HG03135 (cell line): ENCODE data around the gene MAN2A2.
"Not testable (repeated sequence)": the region's sequence is repeated elsewhere in the genome, so short reads cannot be mapped to it uniquely, and the experiment has no call there.

Source experiments
- ATAC-seq: cut with Tn5 transposase; IDR thresholded peaks from one replicate; pipeline ENCODE4 v1.9.1; 2021; ENCODE audit warnings: mild to moderate bottlenecking, moderate library complexity; ENCODE audit not compliant: unreplicated experiment

MAN2A2 gene

DNA sequence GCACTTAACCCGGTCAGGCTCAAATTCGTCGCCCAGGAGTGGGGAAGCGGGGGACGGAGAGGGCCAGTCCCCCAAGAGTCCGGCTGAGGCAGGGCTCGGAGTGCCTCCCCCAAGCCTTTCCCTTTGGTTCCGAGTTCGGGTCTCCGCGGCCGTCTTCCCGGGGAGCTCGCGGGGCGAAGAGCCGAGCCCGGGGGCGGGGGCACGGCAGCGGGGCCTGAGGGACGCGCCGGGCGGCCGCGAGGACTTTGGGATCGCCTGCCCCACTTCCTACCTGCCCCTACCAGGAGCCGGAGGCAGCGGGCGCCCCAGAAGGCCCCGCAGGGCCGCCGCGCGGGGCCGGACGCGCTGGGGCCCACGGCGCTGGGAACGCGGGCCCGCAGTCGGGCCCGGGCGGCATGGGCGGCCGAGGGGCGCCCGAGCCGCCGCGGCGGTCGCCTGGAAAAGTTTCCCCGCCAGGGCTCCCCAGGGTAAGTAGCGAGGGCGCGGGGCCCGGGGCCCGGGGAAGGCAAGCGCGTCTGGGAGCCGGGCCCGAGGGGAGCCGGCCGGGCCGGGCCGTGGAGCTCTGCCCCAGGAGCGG lies 31.9 kb upstream of the MAN2A2 start:
- no peak for ATAC-seq

DNA sequence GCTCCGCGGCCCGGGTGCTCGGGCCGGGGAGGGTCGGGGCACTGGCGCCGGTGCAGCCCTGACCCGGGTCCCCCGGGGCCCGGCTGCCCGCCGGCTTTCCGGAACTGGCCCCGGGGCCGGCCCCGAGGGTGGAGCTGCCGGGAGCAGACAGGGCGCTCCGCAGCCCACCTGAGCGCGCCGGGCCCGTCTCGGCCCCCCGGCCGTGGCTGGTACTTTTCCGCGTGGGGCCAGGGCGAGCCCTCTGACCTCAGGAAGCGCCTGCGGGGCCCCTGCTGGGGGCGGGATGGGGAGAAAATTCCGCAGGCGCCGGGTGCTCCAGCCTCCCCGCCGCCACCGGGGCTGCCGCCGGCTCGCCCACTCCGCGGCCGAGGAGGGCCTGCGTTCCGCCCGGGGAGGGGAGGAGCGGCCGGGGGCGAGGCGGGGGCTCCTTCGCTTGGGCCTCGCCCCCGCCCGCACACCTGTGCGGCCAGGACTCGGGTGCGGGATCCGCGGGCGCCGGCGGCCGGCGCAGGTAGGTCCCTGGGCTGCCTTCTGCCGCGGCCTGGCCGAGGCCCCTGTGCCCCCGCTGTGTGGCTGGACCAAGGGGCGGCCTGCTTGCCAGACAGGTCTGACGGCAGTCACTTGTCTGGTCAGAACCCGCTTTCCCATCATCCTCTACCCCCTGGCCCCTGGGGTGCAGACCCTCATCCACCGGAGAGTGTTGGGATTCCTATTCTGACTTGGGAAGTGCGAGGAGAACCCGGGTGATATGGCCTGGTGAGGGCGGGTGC lies 31.2 kb upstream of the MAN2A2 start:
- ATAC-seq = no peak

DNA sequence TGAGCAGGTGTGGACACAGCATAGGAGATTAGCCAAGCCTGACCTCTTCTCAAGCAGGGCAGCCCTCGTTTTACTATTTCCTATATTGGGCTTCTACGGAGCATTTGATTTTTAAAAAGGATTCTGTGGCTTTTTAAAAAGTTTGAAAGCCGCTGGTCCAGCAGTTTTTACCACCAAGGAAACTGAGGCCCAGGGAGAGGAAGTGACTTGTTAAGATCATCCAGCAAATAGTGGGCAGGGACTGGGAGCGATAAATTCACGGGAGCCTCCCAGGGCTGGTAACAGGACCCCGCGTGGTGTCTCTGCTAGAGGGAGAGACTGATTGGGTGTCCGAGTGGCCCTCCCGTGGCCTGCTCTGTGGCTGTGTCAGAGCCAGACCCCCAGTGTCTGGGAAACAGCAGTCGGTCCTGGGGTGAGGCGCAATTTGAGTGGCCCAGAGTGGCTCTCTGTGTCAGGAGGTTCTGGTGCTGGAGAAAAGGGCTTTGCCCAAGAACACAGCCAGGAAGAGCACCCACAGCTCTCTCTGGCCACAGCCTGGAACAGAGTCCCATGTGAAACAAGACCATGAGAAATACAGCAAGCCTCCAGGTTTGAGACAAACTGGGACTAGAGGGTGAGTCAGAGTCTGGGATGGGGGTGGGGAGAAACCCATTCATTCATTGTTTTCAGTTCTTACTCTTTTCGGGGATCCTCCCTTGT lies 30.5 kb upstream of the MAN2A2 start:
- ATAC-seq = no peak

DNA sequence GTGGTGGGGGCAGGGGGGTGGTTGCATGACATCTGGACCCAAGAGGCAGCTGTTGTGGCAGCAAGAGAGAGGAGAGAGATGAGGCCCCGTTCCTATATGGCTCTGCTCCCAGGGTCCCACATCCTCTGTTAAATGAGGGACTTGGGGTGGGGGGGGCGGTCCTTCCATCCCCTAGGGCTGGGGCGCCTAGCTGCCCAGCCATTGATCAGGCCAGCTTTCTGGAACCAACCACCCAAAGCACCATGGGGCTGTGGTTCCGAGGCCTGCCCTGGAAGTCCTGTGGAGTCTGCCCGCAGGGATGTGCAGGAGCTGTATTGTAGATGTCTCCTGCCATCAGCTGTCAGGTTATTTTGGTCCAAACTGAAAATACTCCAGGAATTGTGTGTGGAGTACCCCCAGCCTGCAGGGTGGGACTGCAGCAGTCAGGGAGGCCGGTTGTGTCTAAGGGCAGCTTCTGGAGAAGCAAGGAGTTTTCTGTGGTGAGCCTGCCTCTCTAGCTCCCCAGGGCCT lies 29.6 kb upstream of the MAN2A2 start:
- no peak for ATAC-seq

DNA sequence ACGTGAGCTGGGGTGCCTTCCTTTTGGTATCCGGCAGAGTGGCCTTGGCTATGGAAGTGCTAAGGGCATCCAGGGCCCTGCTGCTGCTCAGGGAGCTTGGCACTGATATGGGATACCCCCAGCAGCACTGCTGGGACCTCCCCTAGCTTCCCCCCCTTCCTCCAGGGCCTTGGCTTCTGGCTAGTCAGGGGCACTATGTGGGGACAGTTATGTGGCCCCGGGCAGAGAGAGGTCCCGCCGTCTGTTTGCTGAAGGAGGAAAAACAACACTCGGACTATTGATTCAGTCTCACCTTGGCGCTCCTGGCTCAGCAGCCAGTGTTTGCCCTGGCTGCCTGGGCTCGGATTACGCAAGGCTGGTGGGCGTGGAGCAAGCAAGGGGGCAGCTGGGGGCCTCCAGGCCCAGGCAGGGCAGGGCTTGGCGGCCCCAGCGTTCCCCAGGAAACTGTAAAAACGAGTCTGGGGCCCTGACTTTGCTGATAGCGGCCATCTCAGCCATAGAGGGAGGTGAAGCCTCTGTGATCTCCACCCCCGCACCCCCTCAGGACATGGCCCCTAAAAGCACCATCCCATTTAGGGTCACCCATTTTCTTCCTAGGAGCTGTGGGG lies 29.0 kb upstream of the MAN2A2 start:
- no peak for ATAC-seq

DNA sequence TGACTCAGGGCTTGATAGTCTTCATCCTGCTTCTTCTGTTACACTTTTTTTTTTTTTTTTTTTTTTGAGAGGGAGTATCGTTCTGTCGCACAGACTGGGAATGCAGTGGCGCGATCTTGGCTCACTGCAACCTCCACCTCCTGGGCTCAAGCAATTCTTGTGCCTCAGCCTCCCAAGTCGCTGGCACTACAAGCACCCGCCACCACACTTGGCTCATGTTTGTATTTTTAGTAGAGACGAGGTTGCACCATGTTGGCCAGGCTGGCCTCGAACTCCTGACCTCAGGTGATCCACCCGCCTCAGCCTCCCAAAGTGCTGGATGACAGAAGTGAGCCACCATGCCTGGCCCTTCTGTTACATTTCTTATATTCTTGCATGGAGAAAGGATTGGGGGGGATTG lies 28.1 kb upstream of the MAN2A2 start:
- not testable (repeated sequence) for ATAC-seq

DNA sequence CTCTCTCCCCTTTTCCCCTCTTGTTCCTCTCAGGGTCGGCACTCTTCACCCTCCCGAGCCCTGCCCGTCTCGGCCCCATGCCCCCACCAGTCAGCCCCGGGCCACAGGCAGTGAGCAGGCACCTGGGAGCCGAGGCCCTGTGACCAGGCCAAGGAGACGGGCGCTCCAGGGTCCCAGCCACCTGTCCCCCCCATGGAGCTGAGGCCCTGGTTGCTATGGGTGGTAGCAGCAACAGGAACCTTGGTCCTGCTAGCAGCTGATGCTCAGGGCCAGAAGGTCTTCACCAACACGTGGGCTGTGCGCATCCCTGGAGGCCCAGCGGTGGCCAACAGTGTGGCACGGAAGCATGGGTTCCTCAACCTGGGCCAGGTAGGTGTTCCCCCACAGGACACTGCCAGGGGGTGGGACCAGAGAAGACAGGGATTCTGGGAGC lies 27.5 kb upstream of the MAN2A2 start:
- ATAC-seq = no peak

DNA sequence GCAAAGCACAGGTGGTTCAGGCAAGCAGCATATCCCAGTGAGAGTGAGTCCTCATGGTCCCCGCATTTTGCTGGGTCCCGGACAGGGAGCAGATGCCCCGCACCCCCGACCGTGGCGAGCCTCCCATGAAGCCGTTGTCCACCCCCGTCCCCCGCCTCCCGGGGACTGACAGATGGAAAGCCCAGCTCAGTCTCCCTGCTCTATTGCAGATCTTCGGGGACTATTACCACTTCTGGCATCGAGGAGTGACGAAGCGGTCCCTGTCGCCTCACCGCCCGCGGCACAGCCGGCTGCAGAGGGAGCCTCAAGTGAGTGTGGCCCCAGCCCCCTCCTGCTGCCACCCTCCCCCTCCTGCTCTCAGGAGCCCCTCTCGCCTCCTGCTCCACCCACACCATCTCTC lies 27.1 kb upstream of the MAN2A2 start:
- ATAC-seq = no peak

DNA sequence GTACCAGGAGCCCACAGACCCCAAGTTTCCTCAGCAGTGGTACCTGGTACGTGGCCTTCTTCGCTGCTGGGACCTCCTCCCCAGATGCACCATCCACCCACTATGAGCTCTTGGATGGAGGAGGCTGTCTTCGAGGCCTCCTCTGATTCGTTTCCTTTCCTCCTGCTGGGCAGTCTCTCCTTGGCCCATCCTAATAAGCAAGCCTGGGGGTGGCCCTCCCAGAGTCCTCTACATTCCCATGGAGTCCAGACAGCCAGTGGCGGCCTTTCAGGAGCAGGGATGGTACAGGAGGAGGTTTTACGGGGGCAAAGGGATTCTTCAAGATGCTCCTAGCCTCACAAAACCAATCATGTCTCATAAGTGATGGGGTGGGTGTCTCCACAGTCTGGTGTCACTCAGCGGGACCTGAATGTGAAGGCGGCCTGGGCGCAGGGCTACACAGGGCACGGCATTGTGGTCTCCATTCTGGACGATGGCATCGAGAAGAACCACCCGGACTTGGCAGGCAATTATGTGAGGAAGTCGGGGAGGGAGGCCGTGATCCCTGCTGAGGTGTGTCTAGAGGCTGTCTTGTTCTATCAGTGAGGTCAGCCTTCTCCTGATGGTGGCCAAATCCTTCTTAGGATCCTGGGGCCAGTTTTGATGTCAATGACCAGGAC lies 26.5 kb upstream of the MAN2A2 start:
- ATAC-seq = no peak

DNA sequence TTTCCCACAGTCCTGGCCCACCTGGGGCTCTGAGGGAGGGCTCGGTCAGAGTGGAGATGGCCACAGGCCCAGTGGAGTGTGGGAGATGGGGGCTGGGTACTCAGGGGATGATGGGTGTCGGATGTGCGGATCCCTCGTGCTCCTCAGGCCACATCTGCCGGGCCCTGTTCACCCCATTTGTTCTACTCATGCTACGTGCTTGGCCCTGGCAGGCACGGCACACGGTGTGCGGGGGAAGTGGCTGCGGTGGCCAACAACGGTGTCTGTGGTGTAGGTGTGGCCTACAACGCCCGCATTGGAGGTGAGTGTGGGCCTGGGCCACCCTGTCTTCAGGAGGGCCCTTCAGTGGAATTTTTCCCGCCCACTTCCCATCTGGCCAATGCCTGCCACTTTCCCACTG lies 25.8 kb upstream of the MAN2A2 start:
- ATAC-seq = no peak

DNA sequence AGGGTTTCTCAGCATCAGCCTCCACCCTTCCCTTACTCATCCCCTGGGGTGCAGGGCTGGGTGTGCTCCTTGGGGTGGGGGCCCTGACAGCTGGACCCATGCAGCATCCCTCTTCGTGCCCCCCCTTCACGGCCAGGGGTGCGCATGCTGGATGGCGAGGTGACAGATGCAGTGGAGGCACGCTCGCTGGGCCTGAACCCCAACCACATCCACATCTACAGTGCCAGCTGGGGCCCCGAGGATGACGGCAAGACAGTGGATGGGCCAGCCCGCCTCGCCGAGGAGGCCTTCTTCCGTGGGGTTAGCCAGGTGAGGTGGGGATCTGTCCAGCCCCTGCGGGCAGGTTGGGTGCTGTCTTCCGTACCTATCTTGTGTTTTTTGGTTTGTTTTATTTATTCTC lies 25.1 kb upstream of the MAN2A2 start:
- ATAC-seq = no peak

DNA sequence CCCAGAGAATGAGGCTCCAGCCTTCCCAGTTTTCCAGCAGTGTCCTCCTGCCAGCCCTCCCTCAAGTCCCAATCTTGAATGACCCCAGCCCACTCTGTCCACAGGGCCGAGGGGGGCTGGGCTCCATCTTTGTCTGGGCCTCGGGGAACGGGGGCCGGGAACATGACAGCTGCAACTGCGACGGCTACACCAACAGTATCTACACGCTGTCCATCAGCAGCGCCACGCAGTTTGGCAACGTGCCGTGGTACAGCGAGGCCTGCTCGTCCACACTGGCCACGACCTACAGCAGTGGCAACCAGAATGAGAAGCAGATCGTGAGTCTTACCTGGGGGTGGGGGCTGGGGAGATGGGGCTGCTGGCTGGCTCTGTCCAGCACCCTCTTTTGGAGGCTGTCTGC lies 24.4 kb upstream of the MAN2A2 start:
- no peak for ATAC-seq

DNA sequence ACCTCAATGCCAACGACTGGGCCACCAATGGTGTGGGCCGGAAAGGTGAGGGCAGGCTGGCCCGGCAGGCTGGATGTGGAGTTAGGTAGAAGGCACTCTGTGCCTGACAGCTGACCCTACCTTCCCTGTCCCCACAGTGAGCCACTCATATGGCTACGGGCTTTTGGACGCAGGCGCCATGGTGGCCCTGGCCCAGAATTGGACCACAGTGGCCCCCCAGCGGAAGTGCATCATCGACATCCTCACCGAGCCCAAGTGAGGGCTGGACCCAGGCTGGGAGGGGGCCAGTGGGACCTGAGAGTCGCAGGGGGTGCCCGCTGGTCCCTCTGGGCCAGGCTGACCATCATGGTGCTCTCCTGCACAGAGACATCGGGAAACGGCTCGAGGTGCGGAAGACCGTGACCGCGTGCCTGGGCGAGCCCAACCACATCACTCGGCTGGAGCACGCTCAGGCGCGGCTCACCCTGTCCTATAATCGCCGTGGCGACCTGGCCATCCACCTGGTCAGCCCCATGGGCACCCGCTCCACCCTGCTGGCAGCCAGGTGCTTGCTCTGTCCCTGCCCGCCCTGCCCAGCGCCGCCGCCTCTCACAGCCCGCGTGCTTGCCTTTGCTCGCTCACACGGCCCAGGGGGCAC lies 23.3 kb upstream of the MAN2A2 start:
- no peak for ATAC-seq

DNA sequence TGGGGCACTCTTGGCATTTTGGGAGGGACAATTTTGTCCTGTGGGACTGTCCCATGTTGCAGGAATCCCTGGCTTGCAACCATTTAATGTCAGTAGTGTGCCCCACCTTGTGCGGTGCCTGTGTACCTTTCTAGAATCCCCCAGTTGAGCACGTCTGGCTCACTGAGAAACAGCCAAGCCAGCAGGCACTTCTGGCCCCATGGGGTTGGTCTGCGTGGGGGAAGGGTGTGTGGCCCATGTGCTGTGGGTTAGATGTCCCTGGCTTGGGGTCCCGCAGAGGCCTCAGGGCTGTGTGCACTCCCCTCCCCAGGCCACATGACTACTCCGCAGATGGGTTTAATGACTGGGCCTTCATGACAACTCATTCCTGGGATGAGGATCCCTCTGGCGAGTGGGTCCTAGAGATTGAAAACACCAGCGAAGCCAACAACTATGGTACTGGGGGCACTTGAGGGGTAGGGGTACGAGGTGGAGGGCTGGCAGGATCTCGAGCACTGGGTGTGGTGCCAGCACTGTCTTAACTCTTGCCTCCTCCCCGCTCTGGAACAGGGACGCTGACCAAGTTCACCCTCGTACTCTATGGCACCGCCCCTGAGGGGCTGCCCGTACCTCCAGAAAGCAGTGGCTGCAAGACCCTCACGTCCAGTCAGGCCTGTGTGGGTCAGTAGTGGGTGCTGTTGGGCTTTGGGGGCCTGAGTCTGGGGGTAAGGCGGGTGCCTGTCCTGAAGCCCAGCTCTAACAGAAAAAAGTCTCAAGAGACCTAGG lies 22.5 kb upstream of the MAN2A2 start:
- ATAC-seq = no peak

DNA sequence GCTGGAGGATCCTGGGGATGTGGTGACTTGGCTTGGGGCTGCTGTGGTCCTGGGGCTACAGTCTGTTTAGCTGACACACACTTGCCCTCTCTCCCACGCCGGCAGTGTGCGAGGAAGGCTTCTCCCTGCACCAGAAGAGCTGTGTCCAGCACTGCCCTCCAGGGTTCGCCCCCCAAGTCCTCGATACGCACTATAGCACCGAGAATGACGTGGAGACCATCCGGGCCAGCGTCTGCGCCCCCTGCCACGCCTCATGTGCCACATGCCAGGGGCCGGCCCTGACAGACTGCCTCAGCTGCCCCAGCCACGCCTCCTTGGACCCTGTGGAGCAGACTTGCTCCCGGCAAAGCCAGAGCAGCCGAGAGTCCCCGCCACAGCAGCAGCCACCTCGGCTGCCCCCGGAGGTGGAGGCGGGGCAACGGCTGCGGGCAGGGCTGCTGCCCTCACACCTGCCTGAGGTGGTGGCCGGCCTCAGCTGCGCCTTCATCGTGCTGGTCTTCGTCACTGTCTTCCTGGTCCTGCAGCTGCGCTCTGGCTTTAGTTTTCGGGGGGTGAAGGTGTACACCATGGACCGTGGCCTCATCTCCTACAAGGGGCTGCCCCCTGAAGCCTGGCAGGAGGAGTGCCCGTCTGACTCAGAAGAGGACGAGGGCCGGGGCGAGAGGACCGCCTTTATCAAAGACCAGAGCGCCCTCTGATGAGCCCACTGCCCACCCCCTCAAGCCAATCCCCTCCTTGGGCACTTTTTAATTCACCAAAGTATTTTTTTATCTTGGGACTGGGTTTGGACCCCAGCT lies 21.7 kb upstream of the MAN2A2 start:
- no peak for ATAC-seq

DNA sequence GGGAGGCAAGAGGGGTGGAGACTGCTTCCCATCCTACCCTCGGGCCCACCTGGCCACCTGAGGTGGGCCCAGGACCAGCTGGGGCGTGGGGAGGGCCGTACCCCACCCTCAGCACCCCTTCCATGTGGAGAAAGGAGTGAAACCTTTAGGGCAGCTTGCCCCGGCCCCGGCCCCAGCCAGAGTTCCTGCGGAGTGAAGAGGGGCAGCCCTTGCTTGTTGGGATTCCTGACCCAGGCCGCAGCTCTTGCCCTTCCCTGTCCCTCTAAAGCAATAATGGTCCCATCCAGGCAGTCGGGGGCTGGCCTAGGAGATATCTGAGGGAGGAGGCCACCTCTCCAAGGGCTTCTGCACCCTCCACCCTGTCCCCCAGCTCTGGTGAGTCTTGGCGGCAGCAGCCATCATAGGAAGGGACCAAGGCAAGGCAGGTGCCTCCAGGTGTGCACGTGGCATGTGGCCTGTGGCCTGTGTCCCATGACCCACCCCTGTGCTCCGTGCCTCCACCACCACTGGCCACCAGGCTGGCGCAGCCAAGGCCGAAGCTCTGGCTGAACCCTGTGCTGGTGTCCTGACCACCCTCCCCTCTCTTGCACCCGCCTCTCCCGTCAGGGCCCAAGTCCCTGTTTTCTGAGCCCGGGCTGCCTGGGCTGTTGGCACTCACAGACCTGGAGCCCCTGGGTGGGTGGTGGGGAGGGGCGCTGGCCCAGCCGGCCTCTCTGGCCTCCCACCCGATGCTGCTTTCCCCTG lies 21.0 kb upstream of the MAN2A2 start:
- ATAC-seq = no peak

DNA sequence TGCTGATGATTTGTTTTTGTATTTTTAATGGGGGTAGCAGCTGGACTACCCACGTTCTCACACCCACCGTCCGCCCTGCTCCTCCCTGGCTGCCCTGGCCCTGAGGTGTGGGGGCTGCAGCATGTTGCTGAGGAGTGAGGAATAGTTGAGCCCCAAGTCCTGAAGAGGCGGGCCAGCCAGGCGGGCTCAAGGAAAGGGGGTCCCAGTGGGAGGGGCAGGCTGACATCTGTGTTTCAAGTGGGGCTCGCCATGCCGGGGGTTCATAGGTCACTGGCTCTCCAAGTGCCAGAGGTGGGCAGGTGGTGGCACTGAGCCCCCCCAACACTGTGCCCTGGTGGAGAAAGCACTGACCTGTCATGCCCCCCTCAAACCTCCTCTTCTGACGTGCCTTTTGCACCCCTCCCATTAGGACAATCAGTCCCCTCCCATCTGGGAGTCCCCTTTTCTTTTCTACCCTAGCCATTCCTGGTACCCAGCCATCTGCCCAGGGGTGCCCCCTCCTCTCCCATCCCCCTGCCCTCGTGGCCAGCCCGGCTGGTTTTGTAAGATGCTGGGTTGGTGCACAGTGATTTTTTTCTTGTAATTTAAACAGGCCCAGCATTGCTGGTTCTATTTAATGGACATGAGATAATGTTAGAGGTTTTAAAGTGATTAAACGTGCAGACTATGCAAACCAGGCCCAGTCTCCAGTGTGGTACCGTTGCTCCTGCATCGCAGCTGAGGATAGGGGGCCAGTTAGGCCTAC lies 20.1 kb upstream of the MAN2A2 start:
- ATAC-seq = no peak

DNA sequence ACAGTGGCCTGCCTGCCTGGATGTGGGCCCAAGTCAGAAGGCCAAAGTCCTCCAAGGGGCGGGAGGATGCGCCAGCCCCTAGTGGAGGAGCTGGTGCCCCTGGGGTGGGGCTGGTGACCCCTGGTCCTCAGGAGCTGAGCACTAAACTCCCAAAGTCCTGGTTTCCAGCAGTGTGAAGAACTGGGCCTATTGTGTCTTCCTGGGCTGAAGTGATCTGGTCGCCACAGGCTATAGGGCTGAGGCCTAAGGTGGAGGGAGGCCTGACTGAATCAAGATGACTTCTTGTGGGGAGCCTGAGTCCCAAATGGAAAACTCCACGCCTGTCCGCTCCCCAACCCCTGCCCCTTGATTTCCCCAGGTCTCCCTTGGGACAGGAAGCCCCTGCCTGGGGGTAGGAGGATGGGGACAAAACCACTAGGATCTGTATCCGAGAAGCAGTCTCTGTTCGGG lies 19.6 kb upstream of the MAN2A2 start:
- ATAC-seq = no peak
